Naive thymus-derived CD4-positive, alpha-beta T cell (primary cell): ENCODE data around the gene GSTM4. TPM values are rescaled to one million over a fixed set of nuclear protein-coding genes. Genes with fewer than 3 reads are reported as not detected.

Source experiments
- ATAC-seq: fragments of 150-1000 bp; cut with Tn5 transposase; 2 replicates; pipeline ENCODE4 v1.10.0; 2021; ENCODE audit warnings: mild to moderate bottlenecking, moderate library complexity
- CTCF ChIA-PET: fragments of 350-600 bp; sonication (Branson Sonifier 250); formaldehyde crosslinking; loops from one replicate; lab custom pipeline; 2021; ENCODE audit warnings: antibody characterized with exemption; lab: Charles Lee
- POLR2A ChIA-PET: fragments of 350-600 bp; sonication (Branson Sonifier 250); formaldehyde crosslinking; loops from one replicate; lab custom pipeline; 2021; ENCODE audit warnings: antibody characterized with exemption, inconsistent platforms; lab: Charles Lee
- DNase-seq, 9 donors: peaks; one replicate each; pipeline versions ENCODE4 v3.0.0 to v3.0.0-alpha.2; 2020 to 2022; ENCODE audit warnings: mixed read lengths in 1 of 9
- H3K27ac ChIP-seq: one replicate; pipeline ENCODE4 v1.7.0; 2013; ENCODE audit warnings: mild to moderate bottlenecking, low read depth, low read length, moderate library complexity
- H3K27me3 ChIP-seq, 2 donors: one replicate each; pipeline ENCODE4 v1.7.0; 2013; ENCODE audit warnings: low read length in 2 of 2, mild to moderate bottlenecking in 2 of 2, moderate library complexity in 2 of 2; ENCODE audit not compliant: control insufficient read depth in 2 of 2, insufficient read depth in 2 of 2
- H3K36me3 ChIP-seq, 3 experiments: 1 replicate in 2 of 3; 2 replicates in 1 of 3; pipeline ENCODE4 v1.7.0; 2013; ENCODE audit warnings: low read length in 3 of 3, mild to moderate bottlenecking in 3 of 3, moderate library complexity in 1 of 3; ENCODE audit not compliant: insufficient read depth in 3 of 3, control insufficient read depth in 2 of 3
- H3K4me1 ChIP-seq, 2 donors: one replicate each; pipeline ENCODE4 v1.7.0; 2013; ENCODE audit warnings: low read length in 2 of 2, mild to moderate bottlenecking in 2 of 2, moderate library complexity in 1 of 2; ENCODE audit not compliant: control insufficient read depth in 2 of 2, insufficient read depth in 2 of 2
- H3K4me3 ChIP-seq: 2 replicates; pipeline ENCODE4 v1.7.0; 2013; ENCODE audit warnings: mild to moderate bottlenecking, low read length
- H3K9me3 ChIP-seq, 3 experiments: 1 replicate in 2 of 3; 2 replicates in 1 of 3; pipeline ENCODE4 v1.7.0; 2013; ENCODE audit warnings: low read length in 3 of 3; ENCODE audit not compliant: control insufficient read depth in 2 of 3
- H3K27ac Mint-ChIP-seq, 9 donors: one replicate each; pipeline ENCODE4 v1.8.0; 2020 to 2022; ENCODE audit warnings: mixed read lengths in 9 of 9, mild to moderate bottlenecking in 8 of 9, moderate library complexity in 5 of 9, inconsistent platforms in 2 of 9
- H3K27me3 Mint-ChIP-seq, 5 donors: one replicate each; pipeline ENCODE4 v1.8.0; 2021 to 2022; ENCODE audit warnings: mixed read lengths in 5 of 5, mild to moderate bottlenecking in 1 of 5
- H3K36me3 Mint-ChIP-seq, 5 donors: one replicate each; pipeline ENCODE4 v1.8.0; 2020 to 2022; ENCODE audit warnings: mixed read lengths in 5 of 5, mild to moderate bottlenecking in 3 of 5, inconsistent platforms in 1 of 5
- H3K4me1 Mint-ChIP-seq, 7 donors: one replicate each; pipeline ENCODE4 v1.8.0; 2020 to 2022; ENCODE audit warnings: mixed read lengths in 7 of 7, mild to moderate bottlenecking in 3 of 7, inconsistent platforms in 1 of 7
- H3K4me3 Mint-ChIP-seq, 10 donors: one replicate each; pipeline ENCODE4 v1.8.0; 2020 to 2022; ENCODE audit warnings: mild to moderate bottlenecking in 10 of 10, mixed read lengths in 10 of 10, moderate library complexity in 6 of 10, inconsistent platforms in 2 of 10
- H3K9me3 Mint-ChIP-seq, 11 donors: one replicate each; pipeline ENCODE4 v1.8.0; 2020 to 2022; ENCODE audit warnings: mixed read lengths in 11 of 11, mild to moderate bottlenecking in 4 of 11, inconsistent platforms in 1 of 11, moderate library complexity in 1 of 11
- intact Hi-C, 2 donors: fragments of 100-400 bp; cut with micrococcal nuclease; formaldehyde crosslinking; loops; one replicate each; pipeline ENCODE4 v1.15.1; 2023
- polyA plus RNA-seq, 2 donors: library from polyadenylated mRNA; unstranded; fragments of 300-500 nt; fragmentation: Illumina TruSeq; gene quantifications; one replicate each; pipeline ENCODE4 v1.2.3, GENCODE V29; 2021
- total RNA-seq, 6 experiments: library from RNA in 5 of 6; stranded (reverse) in 5 of 6; gene quantifications; 1 replicate in 5 of 6; 2 replicates in 1 of 6; pipeline ENCODE4 v1.2.3 and lab custom pipeline; 2021 to 2026

Gene GSTM4
- total and polyA plus RNA-seq, 7 experiments from 2014 or later: 3.1 to 28.4 (median 15.4) TPM

DNA sequence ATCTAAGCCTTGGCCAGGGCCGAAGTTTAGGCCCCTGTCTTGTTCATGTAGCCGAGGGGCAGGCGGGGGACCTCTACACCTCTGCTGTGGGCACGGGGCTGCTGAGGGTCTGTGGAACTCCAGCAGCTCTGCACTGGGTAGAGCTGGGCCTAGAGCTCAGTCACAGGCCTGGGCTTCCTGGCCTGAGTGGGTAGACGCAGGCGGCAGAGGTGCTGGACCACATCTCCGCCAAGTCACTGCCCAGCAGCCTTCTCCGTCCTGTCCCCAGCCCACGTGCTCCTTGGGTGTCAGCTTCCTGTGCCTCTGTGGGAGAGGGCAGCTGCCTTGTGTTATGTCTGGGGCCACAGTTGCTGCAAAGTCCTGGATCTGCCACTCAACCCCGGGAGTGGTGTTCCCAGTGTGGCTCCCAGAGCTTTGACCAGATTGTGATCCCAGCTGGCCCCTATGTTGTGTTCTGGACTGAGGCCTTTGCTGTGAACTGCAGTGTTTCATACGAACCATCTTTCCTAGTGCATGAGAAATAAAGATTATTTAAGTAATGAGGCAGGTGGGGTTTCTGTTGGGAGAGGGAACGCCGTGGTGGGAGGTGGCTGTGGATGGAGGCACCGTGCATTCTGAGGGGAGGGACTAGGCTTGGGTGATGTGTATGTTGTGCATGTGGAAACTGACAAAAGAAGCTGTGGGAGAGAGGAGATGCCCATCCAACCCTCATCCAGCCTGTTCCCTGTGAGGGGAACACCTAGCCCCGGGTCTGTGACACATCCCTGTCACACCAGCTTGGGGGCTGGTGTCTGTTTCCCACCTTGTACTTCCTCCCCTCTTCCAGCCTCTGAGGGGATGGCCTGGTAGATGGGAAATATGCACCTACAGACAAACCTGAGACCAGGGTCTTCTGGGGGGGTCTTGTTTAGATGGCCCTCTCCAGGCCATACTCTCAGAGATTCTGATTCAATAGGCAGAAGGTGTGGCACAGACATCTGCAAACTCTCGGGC lies 24.1 kb upstream of the GSTM4 start:
- Mint-ChIP-seq H3K4me1 (peaks cover 6 to 16% (median 11%) of the 10 kb centered on the region in 7 donors), H3K4me3 (no peak overlapping the region), H3K27ac (peak overlapping the region in 3 of 9 donors; percentile 24 to 82 (median 59)), H3K27me3 (no peaks in the 10 kb centered on the region), H3K36me3 (peaks cover 0 to 17% (median 3%) of the 10 kb centered on the region in 5 donors), H3K9me3 (no peaks in the 10 kb centered on the region)
- no peak overlapping the region for H3K4me3 ChIP-seq
- peaks cover 11 to 54% (median 20%) of the 10 kb centered on the region in 3 experiments for H3K36me3 ChIP-seq
- H3K4me1 ChIP-seq: peaks cover 0 to 10% of the 10 kb centered on the region in 2 donors
- no peak for DNase-seq
- no peaks in the 10 kb centered on the region for H3K9me3 ChIP-seq
- POLR2A ChIA-PET: interaction anchor here (1.4 to 2.8 kb wide), 2 partner anchors 12 to 85 kb away, joined by 4 to 13 read pairs; partner anchors contain the start of genes AMPD2 and GNAT2
- intact Hi-C loops: no loop called here
- ATAC-seq: no peak
- H3K27ac ChIP-seq: no peak overlapping the region
- CTCF ChIA-PET: interaction anchor here (1.0 to 4.0 kb wide), 8 partner anchors 9 to 353 kb away, joined by 3 to 46 read pairs (median 6); partner anchors contain the start of genes AHCYL1 and GNAI3
- H3K27me3 ChIP-seq: no peaks in the 10 kb centered on the region

DNA sequence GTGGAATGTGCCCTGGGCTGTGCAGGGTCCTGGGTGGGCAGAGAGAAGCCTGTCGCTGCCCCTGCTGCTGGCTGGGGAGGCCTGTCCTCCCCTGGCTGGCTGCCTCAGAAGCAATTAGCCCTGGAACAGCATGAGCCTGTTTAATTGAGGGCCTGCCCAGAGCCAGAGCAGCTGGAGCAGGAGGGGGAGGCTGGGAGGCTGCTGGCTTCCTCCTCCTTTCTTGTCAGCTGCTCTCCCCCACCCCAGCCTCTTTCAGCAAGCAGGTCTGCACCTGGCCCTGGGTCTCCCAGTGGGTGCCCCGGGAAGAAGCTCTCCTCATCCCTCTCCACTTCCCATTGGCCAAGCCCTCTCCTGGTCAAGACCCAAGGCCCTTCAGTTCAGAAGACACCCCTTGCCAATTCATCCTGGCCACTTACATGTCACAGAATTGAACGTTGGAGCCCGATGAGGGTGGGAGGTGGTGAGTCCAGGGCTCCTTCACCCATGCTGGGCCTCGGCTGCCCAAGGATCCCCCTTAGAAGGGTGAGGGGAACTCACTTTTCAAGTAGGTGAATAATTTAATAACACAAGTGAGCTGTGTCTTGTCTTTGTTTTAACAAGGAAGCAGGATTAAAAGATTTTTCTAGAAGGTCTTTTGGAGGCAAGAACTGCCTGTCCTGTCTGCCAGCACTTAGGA lies 23.1 kb upstream of the GSTM4 start:
- Histone ChIP-seq H3K36me3 (peaks cover 11 to 44% (median 15%) of the 10 kb centered on the region in 3 experiments), H3K4me3 (no peak overlapping the region), H3K4me1 (peaks cover 0 to 10% of the 10 kb centered on the region in 2 donors), H3K27me3 (no peaks in the 10 kb centered on the region), H3K9me3 (no peaks in the 10 kb centered on the region), H3K27ac (no peak overlapping the region)
- peaks cover 6 to 16% (median 11%) of the 10 kb centered on the region in 7 donors for H3K4me1 Mint-ChIP-seq
- no peak overlapping the region for H3K4me3 Mint-ChIP-seq
- POLR2A ChIA-PET: interaction anchor here (1.0 to 1.3 kb wide), 2 partner anchors 9 to 87 kb away, joined by 4 to 5 read pairs; no protein-coding TSS in a partner anchor
- DNase-seq (no peak), ATAC-seq (no peak)
- H3K9me3 Mint-ChIP-seq: no peaks in the 10 kb centered on the region
- H3K27ac Mint-ChIP-seq: peak overlapping the region in 2 of 9 donors; percentile 9 to 28
- peaks cover 0 to 12% (median 3%) of the 10 kb centered on the region in 5 donors for H3K36me3 Mint-ChIP-seq
- CTCF ChIA-PET: interaction anchor here (0.8 to 2.6 kb wide), 5 partner anchors 8 to 352 kb away, joined by 3 to 10 read pairs (median 5); partner anchors contain the start of gene AHCYL1
- H3K27me3 Mint-ChIP-seq: no peaks in the 10 kb centered on the region
- intact Hi-C loops: no loop called here

DNA sequence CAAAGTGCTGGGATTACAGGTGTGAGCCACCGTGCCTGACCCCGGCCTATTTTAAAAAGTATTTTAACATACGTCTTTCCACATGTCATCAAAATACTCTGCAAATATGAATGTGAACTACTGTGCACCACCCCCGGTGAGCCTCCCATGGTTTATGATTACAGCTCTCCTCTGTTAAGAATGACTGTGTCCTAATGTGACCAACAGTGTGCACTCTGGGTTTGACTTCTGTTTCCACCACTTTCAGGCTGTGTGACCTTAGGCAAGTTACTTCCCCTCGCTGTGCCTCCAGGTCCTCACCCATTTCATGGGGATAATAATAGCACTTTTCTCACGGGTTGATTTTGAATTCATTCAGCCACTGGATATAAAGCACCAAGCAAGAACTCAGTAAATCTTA lies 21.6 kb upstream of the GSTM4 start:
- no peak for ATAC-seq
- intact Hi-C loops: no loop called here
- H3K4me3 ChIP-seq: no peak overlapping the region
- no peaks in the 10 kb centered on the region for H3K27me3 ChIP-seq
- H3K27ac ChIP-seq: no peak overlapping the region
- peaks cover 0 to 1% (median 0%) of the 10 kb centered on the region in 11 donors for H3K9me3 Mint-ChIP-seq
- peaks cover 6 to 29% (median 6%) of the 10 kb centered on the region in 3 experiments for H3K36me3 ChIP-seq
- CTCF ChIA-PET: interaction anchor here (0.6 to 2.6 kb wide), 3 partner anchors 86 to 837 kb away, joined by 3 to 8 read pairs (median 5); partner anchors contain the start of gene GNAI3
- no peak for DNase-seq
- H3K27ac Mint-ChIP-seq: peak overlapping the region in 6 of 9 donors; percentile 26 to 77 (median 48)
- peaks cover 6 to 16% (median 11%) of the 10 kb centered on the region in 7 donors for H3K4me1 Mint-ChIP-seq
- no peaks in the 10 kb centered on the region for H3K27me3 Mint-ChIP-seq
- peaks cover 0 to 10% of the 10 kb centered on the region in 2 donors for H3K4me1 ChIP-seq
- peaks cover 0 to 11% (median 3%) of the 10 kb centered on the region in 5 donors for H3K36me3 Mint-ChIP-seq
- no peaks in the 10 kb centered on the region for H3K9me3 ChIP-seq
- H3K4me3 Mint-ChIP-seq: peak overlapping the region in 1 of 10 donors; percentile 15
- POLR2A ChIA-PET: interaction anchor here (0.7 kb wide), 2 partner anchors 90 to 135 kb away, joined by 3 read pairs; no protein-coding TSS in a partner anchor

DNA sequence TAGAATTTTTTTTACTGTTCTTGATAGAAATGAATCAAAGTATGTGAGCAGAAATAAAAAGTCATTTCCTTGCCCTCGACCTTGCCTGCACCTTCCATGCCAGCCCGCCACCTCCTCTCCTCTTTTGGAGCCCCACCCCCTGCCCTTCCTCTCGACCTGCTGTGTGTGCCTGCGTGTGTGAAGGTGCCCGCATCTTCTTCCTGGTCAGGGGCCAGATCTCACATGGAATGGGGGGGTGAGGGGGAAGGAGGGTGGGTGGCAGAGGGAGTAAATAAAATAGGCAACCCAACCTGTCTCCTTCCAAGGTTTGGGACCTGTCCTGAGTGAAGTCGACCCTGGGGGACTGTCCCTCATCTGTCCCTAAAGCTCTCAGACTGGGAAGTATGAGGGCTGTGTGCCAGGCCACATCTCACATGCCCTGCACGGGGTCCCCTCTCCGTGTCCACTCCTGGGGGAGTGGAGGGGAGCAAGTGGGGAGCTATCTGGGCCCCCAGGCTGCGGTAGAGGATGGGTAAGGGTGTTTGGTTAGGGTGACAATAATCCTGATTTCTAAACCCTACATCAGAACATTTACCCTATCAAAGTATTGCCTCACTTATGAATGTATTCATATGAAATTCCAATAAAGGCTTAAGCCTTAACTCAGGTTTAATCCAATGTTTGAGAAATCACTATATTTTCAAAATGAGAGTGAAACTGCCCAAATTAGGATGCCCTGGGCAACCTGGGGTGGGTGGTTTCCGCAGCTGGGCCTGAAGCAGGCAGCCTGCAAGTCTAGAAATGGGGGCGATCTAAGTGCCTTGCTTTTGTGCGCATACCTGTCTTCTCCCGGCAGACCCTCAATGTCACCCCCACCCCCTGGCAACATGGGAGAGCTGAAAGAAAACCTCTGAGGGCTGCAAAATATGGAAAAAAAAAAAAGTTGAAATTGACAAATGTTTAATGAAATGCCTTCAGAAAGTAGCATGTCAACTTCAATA lies 20.8 kb upstream of the GSTM4 start:
- H3K9me3 Mint-ChIP-seq: peaks cover 0 to 1% (median 0%) of the 10 kb centered on the region in 11 donors
- peak overlapping the region in 3 of 10 donors; percentile 4 to 39 (median 15) for H3K4me3 Mint-ChIP-seq
- ChIA-PET POLR2A (interaction anchor here (0.7 to 1.1 kb wide), 3 partner anchors 13 to 91 kb away, joined by 3 read pairs; partner anchors contain the start of gene GNAI3), CTCF (interaction anchor here (0.6 to 9.2 kb wide), 5 partner anchors 87 to 837 kb away, joined by 3 to 84 read pairs (median 5); partner anchors contain the start of gene GNAI3)
- peaks cover 0 to 1% (median 0%) of the 10 kb centered on the region in 5 donors for H3K27me3 Mint-ChIP-seq
- H3K36me3 Mint-ChIP-seq: peaks cover 0 to 4% (median 3%) of the 10 kb centered on the region in 5 donors
- peaks cover 4 to 21% (median 6%) of the 10 kb centered on the region in 3 experiments for H3K36me3 ChIP-seq
- peaks cover 0 to 10% of the 10 kb centered on the region in 2 donors for H3K4me1 ChIP-seq
- peak overlapping the region in 8 of 9 donors; percentile 26 to 77 (median 50) for H3K27ac Mint-ChIP-seq
- no peaks in the 10 kb centered on the region for H3K27me3 ChIP-seq
- H3K9me3 ChIP-seq: no peaks in the 10 kb centered on the region
- ATAC-seq (peak; percentile 39), DNase-seq (peak in 3 of 9 donors; percentile 16 to 30 (median 27))
- intact Hi-C loops: no loop called here
- H3K4me3 ChIP-seq: no peak overlapping the region
- H3K27ac ChIP-seq: peak overlapping the region; percentile 17
- peaks cover 8 to 14% (median 12%) of the 10 kb centered on the region in 7 donors for H3K4me1 Mint-ChIP-seq

DNA sequence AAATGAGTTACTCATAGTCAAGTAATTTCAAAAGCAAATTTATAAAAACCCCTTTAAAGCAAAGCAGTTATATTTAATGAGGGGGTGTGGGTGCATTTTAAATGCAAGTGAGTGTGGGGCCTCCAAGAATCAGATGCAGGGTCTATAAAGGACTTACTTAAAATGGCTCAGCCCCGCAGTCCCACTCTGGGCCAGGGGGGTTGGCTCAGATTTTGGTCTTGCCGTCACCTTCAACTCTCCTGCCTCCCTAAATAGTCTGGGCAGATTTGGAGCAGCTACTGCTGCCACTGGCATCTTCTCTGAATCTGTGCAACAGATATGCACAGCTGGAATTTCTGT lies 20.1 kb upstream of the GSTM4 start:
- Histone ChIP-seq H3K27me3 (no peaks in the 10 kb centered on the region), H3K4me1 (peaks cover 3 to 10% of the 10 kb centered on the region in 2 donors), H3K27ac (no peak overlapping the region), H3K9me3 (no peaks in the 10 kb centered on the region), H3K36me3 (peaks cover under 1 to 17% (median 4%) of the 10 kb centered on the region in 3 experiments), H3K4me3 (no peak overlapping the region)
- no peak for ATAC-seq
- DNase-seq: no peak
- intact Hi-C loops: no loop called here
- peaks cover 0 to 4% (median 3%) of the 10 kb centered on the region in 5 donors for H3K36me3 Mint-ChIP-seq
- no peak overlapping the region for H3K4me3 Mint-ChIP-seq
- CTCF ChIA-PET: interaction anchor here (1.2 to 9.2 kb wide), 4 partner anchors 10 to 139 kb away, joined by 3 to 84 read pairs (median 4); partner anchors contain the start of gene GNAI3
- POLR2A ChIA-PET: interaction anchor here (1.0 to 1.1 kb wide), 2 partner anchors 13 to 87 kb away, joined by 3 read pairs; partner anchors contain the start of gene GNAI3
- peaks cover 11 to 18% (median 15%) of the 10 kb centered on the region in 7 donors for H3K4me1 Mint-ChIP-seq
- H3K27ac Mint-ChIP-seq: peak overlapping the region in 1 of 9 donors; percentile 61
- peaks cover 0 to 1% (median 0%) of the 10 kb centered on the region in 11 donors for H3K9me3 Mint-ChIP-seq
- H3K27me3 Mint-ChIP-seq: peaks cover 0 to 3% (median 0%) of the 10 kb centered on the region in 5 donors
